Measurements from ENCODE around the gene SGCA. TPM values are rescaled to one million over a fixed set of nuclear protein-coding genes. Genes with fewer than 3 reads are reported as not detected.
A peak's percentile ranks its signal among the peaks of the same experiment; 100 is the strongest.

The SGCA gene
- total and polyA plus RNA-seq, 2 of the 13 experiments (the other 11 are each of a cell fraction or from before 2014, with no cell fraction given), result not detected

- TF ChIP-seq, protein P1, sequence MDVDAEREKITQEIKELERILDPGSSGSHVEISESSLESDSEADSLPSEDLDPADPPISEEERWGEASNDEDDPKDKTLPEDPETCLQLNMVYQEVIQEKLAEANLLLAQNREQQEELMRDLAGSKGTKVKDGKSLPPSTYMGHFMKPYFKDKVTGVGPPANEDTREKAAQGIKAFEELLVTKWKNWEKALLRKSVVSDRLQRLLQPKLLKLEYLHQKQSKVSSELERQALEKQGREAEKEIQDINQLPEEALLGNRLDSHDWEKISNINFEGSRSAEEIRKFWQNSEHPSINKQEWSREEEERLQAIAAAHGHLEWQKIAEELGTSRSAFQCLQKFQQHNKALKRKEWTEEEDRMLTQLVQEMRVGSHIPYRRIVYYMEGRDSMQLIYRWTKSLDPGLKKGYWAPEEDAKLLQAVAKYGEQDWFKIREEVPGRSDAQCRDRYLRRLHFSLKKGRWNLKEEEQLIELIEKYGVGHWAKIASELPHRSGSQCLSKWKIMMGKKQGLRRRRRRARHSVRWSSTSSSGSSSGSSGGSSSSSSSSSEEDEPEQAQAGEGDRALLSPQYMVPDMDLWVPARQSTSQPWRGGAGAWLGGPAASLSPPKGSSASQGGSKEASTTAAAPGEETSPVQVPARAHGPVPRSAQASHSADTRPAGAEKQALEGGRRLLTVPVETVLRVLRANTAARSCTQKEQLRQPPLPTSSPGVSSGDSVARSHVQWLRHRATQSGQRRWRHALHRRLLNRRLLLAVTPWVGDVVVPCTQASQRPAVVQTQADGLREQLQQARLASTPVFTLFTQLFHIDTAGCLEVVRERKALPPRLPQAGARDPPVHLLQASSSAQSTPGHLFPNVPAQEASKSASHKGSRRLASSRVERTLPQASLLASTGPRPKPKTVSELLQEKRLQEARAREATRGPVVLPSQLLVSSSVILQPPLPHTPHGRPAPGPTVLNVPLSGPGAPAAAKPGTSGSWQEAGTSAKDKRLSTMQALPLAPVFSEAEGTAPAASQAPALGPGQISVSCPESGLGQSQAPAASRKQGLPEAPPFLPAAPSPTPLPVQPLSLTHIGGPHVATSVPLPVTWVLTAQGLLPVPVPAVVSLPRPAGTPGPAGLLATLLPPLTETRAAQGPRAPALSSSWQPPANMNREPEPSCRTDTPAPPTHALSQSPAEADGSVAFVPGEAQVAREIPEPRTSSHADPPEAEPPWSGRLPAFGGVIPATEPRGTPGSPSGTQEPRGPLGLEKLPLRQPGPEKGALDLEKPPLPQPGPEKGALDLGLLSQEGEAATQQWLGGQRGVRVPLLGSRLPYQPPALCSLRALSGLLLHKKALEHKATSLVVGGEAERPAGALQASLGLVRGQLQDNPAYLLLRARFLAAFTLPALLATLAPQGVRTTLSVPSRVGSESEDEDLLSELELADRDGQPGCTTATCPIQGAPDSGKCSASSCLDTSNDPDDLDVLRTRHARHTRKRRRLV (CRISPR knock-in tag; IDR thresholded peaks at IDR 0.05), result no peak
- TF ChIP-seq TOPORS (CRISPR knock-in tag; IDR thresholded peaks at IDR 0.05) (no peak), KLF11 (CRISPR knock-in tag; IDR thresholded peaks at IDR 0.05) (no peak), ARNT2 (CRISPR knock-in tag; IDR thresholded peaks at IDR 0.05; ENCODE audit: low read depth) (0 out of 2 replicates have a peak, but pooled peaks have one; percentile 14), ZBTB37 (CRISPR knock-in tag; IDR thresholded peaks at IDR 0.05) (no peak), ZNF354B (CRISPR knock-in tag; IDR thresholded peaks at IDR 0.05) (no peak), TRIM22 (IDR thresholded peaks at IDR 0.05) (no peak), MATR3 (CRISPR knock-in tag; IDR thresholded peaks at IDR 0.05) (no peak), ZNF768 (CRISPR knock-in tag; IDR thresholded peaks at IDR 0.05) (no peak), MEIS1 (CRISPR knock-in tag; IDR thresholded peaks at IDR 0.05; ENCODE audit: borderline replicate concordance) (no peak), BCL3 (CRISPR knock-in tag; IDR thresholded peaks at IDR 0.05) (no peak), RFXANK (CRISPR knock-in tag; IDR thresholded peaks at IDR 0.05) (no peak), NR3C1 (CRISPR knock-in tag; IDR thresholded peaks at IDR 0.05) (no peak), PHF20 (CRISPR knock-in tag; IDR thresholded peaks at IDR 0.05) (no peak), GATAD2A (CRISPR knock-in tag; IDR thresholded peaks at IDR 0.05) (peak; percentile 52), ZBTB26 (CRISPR knock-in tag; IDR thresholded peaks at IDR 0.05; ENCODE audit: borderline replicate concordance) (no peak), YEATS2 (CRISPR knock-in tag; IDR thresholded peaks at IDR 0.05; ENCODE audit: borderline replicate concordance) (no peak), HNF4G (IDR thresholded peaks at IDR 0.05; ENCODE audit: borderline replicate concordance, low read depth, low read length) (peak; percentile 69), HNF4G (CRISPR knock-in tag; IDR thresholded peaks at IDR 0.05; ENCODE audit: borderline replicate concordance, low read depth) (no peak)
- TF ChIP-seq, protein P2, sequence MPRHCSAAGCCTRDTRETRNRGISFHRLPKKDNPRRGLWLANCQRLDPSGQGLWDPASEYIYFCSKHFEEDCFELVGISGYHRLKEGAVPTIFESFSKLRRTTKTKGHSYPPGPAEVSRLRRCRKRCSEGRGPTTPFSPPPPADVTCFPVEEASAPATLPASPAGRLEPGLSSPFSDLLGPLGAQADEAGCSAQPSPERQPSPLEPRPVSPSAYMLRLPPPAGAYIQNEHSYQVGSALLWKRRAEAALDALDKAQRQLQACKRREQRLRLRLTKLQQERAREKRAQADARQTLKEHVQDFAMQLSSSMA (CRISPR knock-in tag; IDR thresholded peaks at IDR 0.05), result no peak
These were observed 32.6 kb upstream of the SGCA start (continued) for GRCh38 chr17:50133028-50133768.
